SK-N-MC (cell line): ENCODE results near the gene IGF2BP3.
A peak's percentile ranks its signal among the peaks of the same experiment; 100 is the strongest.

Source experiments
- DNase-seq: peaks from one replicate; pipeline ENCODE4 v3.0.0-alpha.2; 2011; ENCODE audit warnings: low read depth, low spot score
- H3K27ac ChIP-seq: fragments of 200-600 bp; sonication (generic); 2 replicates; pipeline ENCODE4 v1.5.1; 2016; ENCODE audit warnings: mixed run types
- H3K36me3 ChIP-seq: fragments of 200-600 bp; sonication (generic); 2 replicates; pipeline ENCODE4 v1.6.1; 2017; ENCODE audit warnings: antibody characterized with exemption, low read length, mixed read lengths; ENCODE audit not compliant: insufficient read depth
- H3K4me3 ChIP-seq: fragments of 200-600 bp; sonication (generic); 2 replicates; pipeline ENCODE4 v1.5.1; 2016
- H3K9ac ChIP-seq: fragments of 200-600 bp; sonication (generic); 2 replicates; pipeline ENCODE4 v1.8.0; 2017; ENCODE audit warnings: mixed run types, mixed read lengths; ENCODE audit not compliant: insufficient read length
- H3K9me3 ChIP-seq: fragments of 200-600 bp; sonication (generic); 2 replicates; pipeline ENCODE4 v1.6.1; 2017; ENCODE audit warnings: low read depth, mild to moderate bottlenecking, antibody characterized with exemption, low read length, moderate library complexity, mixed read lengths
- EZH2 ChIP-seq: fragments of 200-600 bp; sonication (generic); IDR thresholded peaks from one replicate; pipeline ENCODE4 v1.6.1; 2017; ENCODE audit warnings: antibody characterized with exemption
- FOXP2 ChIP-seq: optimal IDR thresholded peaks from 2 replicates; pipeline ENCODE3; 2011; ENCODE audit warnings: mild to moderate bottlenecking, moderate library complexity; ENCODE audit not compliant: insufficient read depth; ENCODE audit errors: extremely low read length, control extremely low read depth
- POLR2AphosphoS5 ChIP-seq: IDR thresholded peaks from 2 replicates; pipeline ENCODE4 v1.6.1; 2012; ENCODE audit warnings: mild to moderate bottlenecking, low read depth, low read length, borderline replicate concordance

The IGF2BP3 gene

DNA sequence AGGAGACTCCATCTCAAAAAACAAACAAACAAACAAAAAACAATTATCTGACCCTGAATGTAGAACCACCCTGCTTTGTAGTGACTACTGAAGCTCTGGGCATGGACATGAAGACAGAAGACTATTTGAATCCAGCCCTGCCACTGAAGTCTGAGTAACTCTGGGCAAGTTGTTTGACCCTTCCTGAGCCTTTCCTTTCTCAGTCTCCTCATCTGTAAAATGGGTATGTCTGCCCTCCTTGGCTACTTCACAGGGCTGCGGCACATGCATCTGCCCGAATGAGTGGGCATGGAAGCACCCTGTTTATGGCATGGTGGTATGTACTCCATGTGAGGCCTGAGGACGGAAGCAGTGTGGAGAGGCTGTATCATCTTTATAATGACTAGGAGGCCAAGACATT lies 193.3 kb downstream of the IGF2BP3 start:
- no peak for DNase-seq
- Histone ChIP-seq H3K27ac (no peak overlapping the region), H3K9me3 (no peaks in the 10 kb centered on the region), H3K9ac (no peak overlapping the region), H3K4me3 (no peak overlapping the region), H3K36me3 (no peaks in the 10 kb centered on the region)
- TF ChIP-seq POLR2AphosphoS5 (no peak), FOXP2 (no peak), EZH2 (no peak)

DNA sequence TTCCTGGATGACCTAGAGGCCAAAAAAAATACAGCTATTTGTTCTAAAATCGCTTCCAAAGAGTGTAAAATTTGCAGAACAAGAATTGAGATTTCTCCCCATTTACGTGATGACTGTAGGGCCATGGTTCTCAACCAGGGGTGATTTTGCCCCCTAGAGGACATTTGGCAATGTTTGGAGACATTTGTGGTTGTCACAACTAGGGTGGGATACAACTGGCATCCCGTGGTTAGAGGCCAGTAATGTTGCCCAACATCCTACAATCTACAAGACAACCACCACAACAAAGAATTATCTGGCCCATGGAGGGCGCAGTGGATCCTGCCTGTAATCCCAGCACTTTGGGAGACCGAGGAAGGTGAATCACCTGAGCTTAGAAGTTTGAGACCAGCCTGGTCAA lies 193.9 kb downstream of the IGF2BP3 start:
- DNase-seq, result no peak
- TF ChIP-seq POLR2AphosphoS5, result no peak
- no peak for TF ChIP-seq EZH2
- TF ChIP-seq FOXP2, result no peak
- no peaks in the 10 kb centered on the region for H3K9me3 ChIP-seq
- H3K4me3 ChIP-seq, result no peak overlapping the region
- no peaks in the 10 kb centered on the region for H3K36me3 ChIP-seq
- no peak overlapping the region for H3K27ac ChIP-seq
- no peak overlapping the region for H3K9ac ChIP-seq

DNA sequence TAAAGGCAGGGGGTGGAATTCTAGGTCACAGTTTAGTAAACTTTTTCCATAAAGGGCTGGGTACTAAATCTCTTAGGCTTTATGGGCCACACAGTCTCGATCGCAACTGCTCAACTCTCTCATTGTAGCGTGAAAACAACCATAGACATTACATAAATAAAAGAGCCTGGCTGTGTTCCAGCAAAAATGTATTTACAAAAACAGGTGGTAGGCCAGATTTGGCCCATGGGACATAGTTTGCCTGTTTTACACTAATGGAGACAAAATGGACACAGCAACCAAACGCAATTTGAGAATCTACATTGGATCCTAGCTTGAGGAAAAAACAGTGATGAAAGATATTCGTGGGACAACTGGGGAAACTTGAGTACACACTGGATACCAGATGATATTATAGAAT lies 194.4 kb downstream of the IGF2BP3 start:
- H3K9ac ChIP-seq, result no peak overlapping the region
- no peaks in the 10 kb centered on the region for H3K9me3 ChIP-seq
- TF ChIP-seq EZH2, result no peak
- no peak for TF ChIP-seq POLR2AphosphoS5
- no peak for TF ChIP-seq FOXP2
- H3K36me3 ChIP-seq, result no peaks in the 10 kb centered on the region
- no peak overlapping the region for H3K27ac ChIP-seq
- no peak overlapping the region for H3K4me3 ChIP-seq
- no peak for DNase-seq

DNA sequence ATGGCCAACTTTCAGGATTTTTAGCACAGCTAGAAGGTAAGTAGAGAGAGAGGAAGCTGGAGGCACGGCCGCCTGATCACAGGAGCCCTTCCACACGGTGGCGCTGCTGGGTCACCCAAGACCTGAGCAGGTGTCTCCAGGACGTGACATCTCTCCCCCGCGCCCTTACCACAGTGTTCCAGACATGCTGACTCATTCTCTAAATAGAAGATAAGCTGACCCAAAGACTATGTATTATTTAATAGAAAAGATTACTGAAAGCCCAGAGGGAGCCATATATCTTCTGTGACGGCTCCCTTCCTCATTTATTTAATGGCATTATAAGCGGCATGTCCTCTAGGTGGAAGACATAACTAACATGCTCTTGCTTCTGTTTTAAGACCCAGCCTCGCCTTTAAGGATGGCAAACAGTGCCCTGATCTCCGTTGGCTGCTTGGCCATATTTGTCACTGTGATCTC lies 197.1 kb downstream of the IGF2BP3 start:
- no peak overlapping the region for H3K9ac ChIP-seq
- H3K27ac ChIP-seq, result no peak overlapping the region
- H3K4me3 ChIP-seq, result peak overlapping the region; percentile 67
- peak; percentile 62 for DNase-seq
- TF ChIP-seq EZH2 (no peak), FOXP2 (no peak), POLR2AphosphoS5 (no peak)
- H3K36me3 ChIP-seq, result no peaks in the 10 kb centered on the region
- H3K9me3 ChIP-seq, result no peaks in the 10 kb centered on the region

DNA sequence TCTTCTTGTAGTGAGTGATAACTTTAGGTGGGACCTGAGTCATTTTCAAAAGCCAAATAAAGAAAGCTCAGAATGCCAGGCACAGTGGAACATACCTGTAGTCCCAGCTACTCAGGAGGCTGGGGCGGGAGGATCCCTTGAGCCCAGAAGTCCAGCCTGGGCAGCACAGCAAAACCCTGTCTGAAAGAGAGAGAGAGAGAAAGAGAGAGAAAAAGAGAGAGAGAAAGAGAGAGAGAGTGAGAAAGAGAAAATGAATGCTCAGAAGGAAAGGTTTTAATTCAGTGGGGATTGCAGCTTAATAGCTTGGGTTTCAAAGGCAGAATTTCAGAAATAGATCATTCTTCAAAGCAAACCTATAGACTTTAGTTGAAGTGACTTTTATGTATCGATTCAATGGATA lies 198.0 kb downstream of the IGF2BP3 start:
- no peak for DNase-seq
- no peak for TF ChIP-seq EZH2
- no peak for TF ChIP-seq POLR2AphosphoS5
- no peak for TF ChIP-seq FOXP2
- Histone ChIP-seq H3K36me3 (no peaks in the 10 kb centered on the region), H3K27ac (no peak overlapping the region), H3K9me3 (no peaks in the 10 kb centered on the region), H3K4me3 (no peak overlapping the region), H3K9ac (no peak overlapping the region)

DNA sequence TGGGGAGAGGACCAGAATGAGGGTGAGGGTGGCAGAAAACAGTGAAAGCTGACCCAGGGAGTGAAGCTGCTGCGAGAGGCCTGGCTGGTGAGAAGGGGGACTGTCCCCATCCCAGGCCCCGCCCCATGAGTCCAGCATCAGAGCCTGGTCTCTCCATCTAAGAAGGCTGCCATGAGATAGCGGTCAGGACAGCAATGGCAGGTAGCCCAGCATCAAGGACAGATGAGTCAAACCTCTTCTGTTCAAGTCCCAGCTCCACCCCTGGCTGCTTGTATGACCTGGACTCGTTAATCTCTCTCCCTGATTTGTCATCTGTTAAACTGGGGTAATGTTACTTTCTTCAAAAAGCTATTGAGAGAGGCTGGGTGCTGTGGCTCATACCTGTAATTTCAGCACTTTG lies 201.5 kb downstream of the IGF2BP3 start:
- Histone ChIP-seq H3K9ac (no peak overlapping the region), H3K4me3 (no peak overlapping the region), H3K27ac (no peak overlapping the region), H3K9me3 (no peaks in the 10 kb centered on the region), H3K36me3 (no peaks in the 10 kb centered on the region)
- TF ChIP-seq POLR2AphosphoS5, result no peak
- TF ChIP-seq EZH2, result no peak
- no peak for TF ChIP-seq FOXP2
- DNase-seq, result no peak

DNA sequence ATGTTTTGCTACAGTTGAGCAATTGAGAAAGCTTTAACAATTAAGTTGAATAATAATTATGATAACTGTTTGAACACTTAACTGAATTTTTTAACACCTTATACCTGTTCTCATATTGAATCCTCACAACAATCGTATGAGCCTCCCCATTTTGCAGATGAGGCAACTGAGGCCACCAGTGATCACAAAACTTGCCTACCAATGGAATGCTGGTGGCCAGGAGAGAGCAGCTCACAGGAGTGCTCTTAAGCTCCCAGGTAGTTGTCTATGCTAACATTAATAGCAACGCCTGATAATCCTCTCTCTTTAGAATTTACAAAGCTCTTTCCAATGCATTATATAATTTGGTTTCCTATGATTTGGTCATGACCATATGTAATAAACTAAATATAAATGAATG lies 202.1 kb downstream of the IGF2BP3 start:
- H3K9me3 ChIP-seq, result no peaks in the 10 kb centered on the region
- no peaks in the 10 kb centered on the region for H3K36me3 ChIP-seq
- H3K9ac ChIP-seq, result no peak overlapping the region
- no peak overlapping the region for H3K4me3 ChIP-seq
- DNase-seq, result no peak
- no peak for TF ChIP-seq EZH2
- TF ChIP-seq POLR2AphosphoS5, result no peak
- no peak for TF ChIP-seq FOXP2
- H3K27ac ChIP-seq, result no peak overlapping the region

DNA sequence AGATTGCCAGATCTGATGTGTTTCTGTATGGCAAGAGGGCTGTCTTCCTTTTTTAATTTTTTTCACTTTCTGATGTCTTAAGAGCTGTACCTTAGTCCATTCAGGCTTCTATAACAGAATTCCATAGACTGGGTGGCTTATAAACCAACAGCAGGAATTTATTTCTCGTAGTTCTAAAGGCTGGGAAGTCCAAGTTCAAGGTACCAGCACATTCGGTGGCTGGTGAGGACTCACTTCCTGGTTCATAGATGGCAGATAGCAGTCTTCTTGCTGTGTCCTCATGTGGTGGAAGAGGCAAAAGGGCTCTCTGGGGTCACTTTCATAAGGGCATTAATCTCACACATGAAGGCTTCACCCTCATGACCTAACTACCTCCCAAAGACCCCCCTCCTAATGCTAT lies 202.9 kb downstream of the IGF2BP3 start:
- Histone ChIP-seq H3K36me3 (no peaks in the 10 kb centered on the region), H3K9ac (no peak overlapping the region), H3K9me3 (no peaks in the 10 kb centered on the region), H3K4me3 (no peak overlapping the region), H3K27ac (no peak overlapping the region)
- no peak for TF ChIP-seq POLR2AphosphoS5
- TF ChIP-seq EZH2, result no peak
- no peak for TF ChIP-seq FOXP2
- no peak for DNase-seq

DNA sequence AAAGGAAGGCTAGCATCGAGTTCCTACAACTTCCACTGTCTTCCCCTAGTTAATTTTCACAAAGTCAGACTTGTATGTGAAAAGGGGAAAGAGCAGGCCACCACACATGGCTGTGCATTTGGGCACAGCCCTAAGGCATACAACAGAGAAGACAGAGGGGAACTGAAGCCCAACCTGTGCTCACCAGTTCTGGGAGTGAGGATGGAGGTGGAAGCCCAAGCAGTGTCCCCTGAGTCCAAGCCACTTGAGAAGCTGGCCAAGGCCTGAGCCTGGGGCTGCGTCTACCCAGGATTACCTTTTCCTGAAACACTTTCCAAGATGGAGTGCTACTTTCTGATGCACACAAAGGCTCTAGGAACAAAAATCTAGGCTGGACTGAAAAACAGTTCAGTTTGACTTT lies 203.4 kb downstream of the IGF2BP3 start:
- no peak for TF ChIP-seq FOXP2
- no peak for TF ChIP-seq POLR2AphosphoS5
- no peak for TF ChIP-seq EZH2
- Histone ChIP-seq H3K9ac (no peak overlapping the region), H3K9me3 (no peaks in the 10 kb centered on the region), H3K36me3 (no peaks in the 10 kb centered on the region), H3K27ac (no peak overlapping the region), H3K4me3 (no peak overlapping the region)
- DNase-seq, result no peak

DNA sequence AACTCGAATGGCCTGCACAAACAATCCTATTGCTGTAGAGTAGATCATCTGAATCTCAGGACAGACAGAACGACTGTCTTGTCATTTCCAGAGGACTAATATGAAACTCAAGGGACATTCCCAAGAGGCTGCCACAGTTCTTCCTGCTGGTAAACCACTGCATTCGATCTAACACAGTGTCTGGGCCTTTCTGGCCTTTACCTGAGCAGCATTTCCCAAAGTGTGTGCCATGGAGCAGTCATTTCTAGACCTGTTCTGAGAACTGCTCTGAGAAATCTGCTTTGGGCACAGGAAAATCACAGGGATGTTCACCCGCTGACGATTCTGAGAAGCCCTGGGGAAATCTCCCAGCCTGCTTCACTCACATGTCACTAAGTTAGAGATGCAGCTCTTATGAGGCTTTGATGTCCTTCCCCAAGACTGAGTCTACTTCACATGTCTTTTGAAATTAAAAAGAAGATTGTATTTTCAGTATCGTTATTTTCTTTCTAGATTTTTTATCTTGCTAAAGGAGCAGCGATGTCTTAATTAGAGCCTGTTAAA lies 205.3 kb downstream of the IGF2BP3 start:
- Histone ChIP-seq H3K27ac (no peak overlapping the region), H3K36me3 (no peaks in the 10 kb centered on the region), H3K4me3 (no peak overlapping the region), H3K9me3 (no peaks in the 10 kb centered on the region), H3K9ac (no peak overlapping the region)
- TF ChIP-seq EZH2 (no peak), FOXP2 (no peak), POLR2AphosphoS5 (no peak)
- DNase-seq, result no peak
